PFSK-1 (cell line): ENCODE data around the gene NUP160.

ENCODE experiments used
- POLR2AphosphoS5 ChIP-seq: IDR thresholded peaks from 2 replicates; pipeline ENCODE4 v1.6.1; 2012; ENCODE audit warnings: low read depth, mild to moderate bottlenecking, control low read depth, low read length, moderate library complexity
- TF ChIP-seq, protein P1 (sequence below), 2 experiments: IDR thresholded peaks; 2 replicates each; pipeline versions ENCODE4 v1.6.1 to v1.8.0; 2011 to 2012; ENCODE audit warnings: low read depth in 2 of 2, low read length in 2 of 2, control low read depth in 1 of 2, inconsistent platforms in 1 of 2, mild to moderate bottlenecking in 1 of 2, moderate library complexity in 1 of 2; ENCODE audit not compliant: insufficient read depth in 1 of 2

DNA sequence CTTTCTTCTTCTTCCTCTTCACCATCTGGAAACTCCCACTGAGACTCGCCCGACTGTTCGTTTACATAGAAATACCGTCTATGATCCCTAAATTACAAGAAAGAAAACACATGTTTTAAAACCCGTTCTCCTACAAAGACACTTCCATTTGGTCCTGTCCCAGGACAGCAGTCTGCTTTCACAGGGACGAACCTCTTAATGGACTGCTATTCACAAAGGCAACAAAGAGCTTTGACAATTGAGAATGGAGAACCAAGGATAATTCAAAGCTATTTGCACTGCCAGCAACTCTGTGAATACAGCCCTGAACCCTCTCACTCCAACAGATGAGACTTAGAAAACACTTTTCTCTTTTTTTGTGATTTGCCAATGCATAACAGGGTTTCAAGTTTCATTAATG, 116.7 kb downstream of the NUP160 start:
- no peak for TF ChIP-seq POLR2AphosphoS5
- TF ChIP-seq, protein P1, sequence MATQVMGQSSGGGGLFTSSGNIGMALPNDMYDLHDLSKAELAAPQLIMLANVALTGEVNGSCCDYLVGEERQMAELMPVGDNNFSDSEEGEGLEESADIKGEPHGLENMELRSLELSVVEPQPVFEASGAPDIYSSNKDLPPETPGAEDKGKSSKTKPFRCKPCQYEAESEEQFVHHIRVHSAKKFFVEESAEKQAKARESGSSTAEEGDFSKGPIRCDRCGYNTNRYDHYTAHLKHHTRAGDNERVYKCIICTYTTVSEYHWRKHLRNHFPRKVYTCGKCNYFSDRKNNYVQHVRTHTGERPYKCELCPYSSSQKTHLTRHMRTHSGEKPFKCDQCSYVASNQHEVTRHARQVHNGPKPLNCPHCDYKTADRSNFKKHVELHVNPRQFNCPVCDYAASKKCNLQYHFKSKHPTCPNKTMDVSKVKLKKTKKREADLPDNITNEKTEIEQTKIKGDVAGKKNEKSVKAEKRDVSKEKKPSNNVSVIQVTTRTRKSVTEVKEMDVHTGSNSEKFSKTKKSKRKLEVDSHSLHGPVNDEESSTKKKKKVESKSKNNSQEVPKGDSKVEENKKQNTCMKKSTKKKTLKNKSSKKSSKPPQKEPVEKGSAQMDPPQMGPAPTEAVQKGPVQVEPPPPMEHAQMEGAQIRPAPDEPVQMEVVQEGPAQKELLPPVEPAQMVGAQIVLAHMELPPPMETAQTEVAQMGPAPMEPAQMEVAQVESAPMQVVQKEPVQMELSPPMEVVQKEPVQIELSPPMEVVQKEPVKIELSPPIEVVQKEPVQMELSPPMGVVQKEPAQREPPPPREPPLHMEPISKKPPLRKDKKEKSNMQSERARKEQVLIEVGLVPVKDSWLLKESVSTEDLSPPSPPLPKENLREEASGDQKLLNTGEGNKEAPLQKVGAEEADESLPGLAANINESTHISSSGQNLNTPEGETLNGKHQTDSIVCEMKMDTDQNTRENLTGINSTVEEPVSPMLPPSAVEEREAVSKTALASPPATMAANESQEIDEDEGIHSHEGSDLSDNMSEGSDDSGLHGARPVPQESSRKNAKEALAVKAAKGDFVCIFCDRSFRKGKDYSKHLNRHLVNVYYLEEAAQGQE (IDR thresholded peaks at IDR 0.05; ENCODE audit: insufficient read depth in 1 of 2, low read depth in 2 of 2, low read length in 2 of 2): no peak
